HG03442 (cell line): ENCODE measurements around the gene SMIM36.
"Not testable (repeated sequence)": the region's sequence is repeated elsewhere in the genome, so short reads cannot be mapped to it uniquely, and the experiment has no call there.

Source experiments
- ATAC-seq: cut with Tn5 transposase; IDR thresholded peaks from one replicate; pipeline ENCODE4 v1.9.1; 2021; ENCODE audit warnings: mild to moderate bottlenecking, moderate library complexity; ENCODE audit not compliant: unreplicated experiment

The SMIM36 gene

GRCh38 chr17:55507669-55508068 lies 3.6 kb downstream of the SMIM36 start:
- ATAC-seq, result not testable (repeated sequence)

DNA sequence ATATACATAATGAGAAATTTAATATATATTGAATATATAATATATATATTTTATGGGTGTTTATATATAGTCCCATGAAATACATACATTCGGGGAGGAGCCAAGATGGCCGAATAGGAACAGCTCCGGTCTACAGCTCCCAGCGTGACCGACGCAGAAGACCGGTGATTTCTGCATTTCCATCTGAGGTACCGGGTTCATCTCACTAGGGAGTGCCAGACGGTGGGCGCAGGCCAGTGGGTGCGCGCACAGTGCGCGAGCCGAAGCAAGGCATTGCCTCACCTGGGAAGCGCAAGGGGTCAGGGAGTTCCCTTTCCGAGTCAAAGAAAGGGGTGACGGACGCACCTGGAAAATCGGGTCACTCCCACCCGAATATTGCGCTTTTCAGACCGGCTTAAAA lies 9.6 kb downstream of the SMIM36 start:
- ATAC-seq, result not testable (repeated sequence)

- ATAC-seq, result no peak
Observed at GRCh38 chr17:55500103-55500502, 11.1 kb downstream of the SMIM36 start.

- no peak for ATAC-seq
Observed at GRCh38 chr17:55496094-55496881, 15.0 kb downstream of the SMIM36 start.

GRCh38 chr17:55495239-55495638 lies 16.0 kb downstream of the SMIM36 start:
- no peak for ATAC-seq

- no peak for ATAC-seq
Observed at GRCh38 chr17:55492781-55493341, 18.4 kb downstream of the SMIM36 start.

DNA sequence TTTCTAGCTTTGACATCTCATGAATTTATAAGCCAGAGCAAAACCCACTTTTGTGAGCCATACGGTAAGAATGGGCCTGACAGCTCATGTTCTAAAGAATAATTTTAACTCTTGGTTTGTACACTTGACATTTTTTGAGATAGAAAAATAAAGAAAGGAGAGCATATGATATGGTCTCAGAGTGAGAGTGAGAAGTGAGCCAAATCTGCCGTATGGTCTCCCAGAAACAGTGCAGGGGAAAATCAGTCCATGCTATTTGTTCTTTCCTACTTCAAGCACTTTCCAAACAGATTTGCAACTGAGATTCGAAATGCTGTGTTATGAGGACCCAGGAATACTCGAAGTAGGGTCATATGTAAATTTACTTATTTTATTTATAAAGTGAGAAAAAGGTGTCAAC lies 20.9 kb downstream of the SMIM36 start:
- ATAC-seq, result no peak

- no peak for ATAC-seq
Observed at GRCh38 chr17:55487695-55488432, 23.4 kb downstream of the SMIM36 start.

DNA sequence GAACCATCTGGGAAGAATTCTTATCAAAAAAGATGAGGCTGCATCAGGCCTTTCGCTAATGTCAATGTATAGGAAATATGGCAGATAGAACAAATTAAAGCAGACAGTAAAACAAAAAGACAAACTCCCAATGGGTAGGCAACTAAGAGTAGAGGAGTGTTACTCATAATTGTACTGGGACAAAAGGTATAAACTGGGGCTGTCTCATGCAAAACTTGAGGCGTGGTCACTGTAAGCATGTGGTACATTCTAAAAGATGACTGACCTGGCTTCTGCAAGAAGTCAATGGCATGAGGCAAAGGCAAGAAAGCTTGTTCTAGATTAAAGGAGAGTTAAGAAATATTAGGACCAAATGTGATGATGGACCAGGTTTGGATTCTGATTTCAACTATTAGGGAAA lies 26.7 kb downstream of the SMIM36 start:
- no peak for ATAC-seq

- no peak for ATAC-seq
Observed at GRCh38 chr17:55482591-55483389, 28.5 kb downstream of the SMIM36 start.

DNA sequence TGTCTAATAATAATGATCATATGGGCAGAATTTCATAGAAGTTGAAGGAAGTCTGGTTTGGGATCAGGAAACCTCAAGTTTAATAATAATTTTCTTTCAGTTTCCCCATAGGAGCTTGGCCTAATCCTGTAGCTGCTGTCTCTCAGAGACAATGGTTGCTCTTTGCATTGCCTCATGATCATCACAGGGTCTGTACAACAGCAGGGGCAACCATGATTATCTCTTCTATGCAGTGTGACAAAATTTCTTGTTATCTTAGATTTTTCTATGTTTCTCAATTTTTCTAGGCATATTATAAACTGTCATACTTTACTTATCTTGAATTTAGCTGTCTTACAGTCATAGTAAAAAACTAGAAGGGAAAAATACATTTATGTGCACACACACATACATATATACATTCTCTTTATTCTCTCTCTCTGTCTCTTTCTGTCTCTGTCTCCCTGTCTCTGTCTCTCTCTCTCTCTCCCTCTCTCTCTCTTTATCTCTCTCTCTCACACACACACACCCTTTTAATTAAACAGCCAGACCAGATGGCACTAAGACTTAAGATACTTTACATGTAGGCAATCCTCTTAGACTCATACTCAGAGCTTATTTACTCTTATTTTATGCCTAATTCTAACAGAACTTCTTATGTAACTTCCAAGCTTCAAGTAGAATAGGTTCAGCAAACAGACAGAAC lies 30.5 kb downstream of the SMIM36 start:
- no peak for ATAC-seq

DNA sequence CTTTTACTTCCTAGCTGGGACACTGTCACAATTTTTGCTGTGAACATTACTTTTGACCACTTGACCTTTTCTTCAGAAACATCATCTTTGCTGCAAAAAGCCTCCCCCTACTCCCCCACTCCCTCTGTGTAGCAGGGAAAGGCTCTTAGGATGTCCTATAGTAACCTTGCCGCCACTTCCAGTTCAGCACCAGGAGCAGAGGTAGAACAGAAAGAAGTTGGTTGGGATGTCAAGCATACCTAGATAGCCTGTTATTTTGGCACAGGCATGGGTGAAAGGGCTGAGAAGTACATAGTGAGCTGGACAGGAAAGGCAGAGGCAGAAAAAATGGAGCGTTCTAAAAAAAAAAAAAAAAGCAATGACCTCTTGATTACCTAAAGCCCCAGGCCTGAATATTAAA lies 31.3 kb downstream of the SMIM36 start:
- ATAC-seq, result no peak

- no peak for ATAC-seq
Observed at GRCh38 chr17:55478971-55479370, 32.3 kb downstream of the SMIM36 start.

GRCh38 chr17:55466671-55467070 lies 44.6 kb downstream of the SMIM36 start:
- ATAC-seq, result no peak

DNA sequence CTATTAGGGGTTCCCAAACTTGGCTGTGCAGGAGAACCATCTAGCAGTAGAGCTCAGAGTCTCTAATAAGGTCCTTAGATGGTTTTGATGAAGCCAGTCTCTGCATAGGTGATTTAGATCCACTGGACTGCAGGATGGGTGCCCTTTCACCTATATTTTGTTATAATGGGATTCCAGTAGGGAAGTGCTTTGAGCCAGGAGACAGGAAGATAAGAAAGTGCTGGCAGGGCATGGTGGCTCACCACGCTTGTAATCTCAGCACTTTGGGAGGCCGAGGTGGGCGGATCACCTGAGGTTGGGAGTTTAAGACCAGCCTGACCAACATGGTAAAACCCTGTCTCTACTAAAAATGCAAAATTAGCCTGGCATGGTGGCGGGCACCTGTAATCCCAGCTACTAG lies 45.5 kb downstream of the SMIM36 start:
- ATAC-seq, result not testable (repeated sequence)

DNA sequence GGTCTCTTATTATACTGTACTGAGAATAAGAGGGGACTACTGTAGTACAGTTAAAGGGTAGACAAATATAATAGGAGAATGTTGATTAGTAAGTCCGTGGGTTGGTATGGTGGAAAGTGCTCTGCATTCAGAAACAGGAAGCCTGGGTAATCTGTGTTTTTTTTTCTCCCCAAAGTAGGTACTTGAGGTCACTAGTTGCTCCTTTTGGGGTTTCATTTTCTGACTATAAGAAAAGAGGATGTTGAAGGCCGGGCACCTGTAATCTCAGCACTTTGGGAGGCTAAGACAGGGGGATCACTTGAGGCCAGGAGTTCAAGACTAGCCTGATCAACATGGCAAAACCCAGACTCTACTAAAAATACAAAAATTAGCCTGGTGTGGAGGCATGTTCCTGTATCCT lies 47.7 kb downstream of the SMIM36 start:
- peak; percentile 65 for ATAC-seq

GRCh38 chr17:55462711-55463110 lies 48.5 kb downstream of the SMIM36 start:
- ATAC-seq, result no peak

- ATAC-seq, result no peak
Observed at GRCh38 chr17:55462234-55462633, 49.0 kb downstream of the SMIM36 start.

DNA sequence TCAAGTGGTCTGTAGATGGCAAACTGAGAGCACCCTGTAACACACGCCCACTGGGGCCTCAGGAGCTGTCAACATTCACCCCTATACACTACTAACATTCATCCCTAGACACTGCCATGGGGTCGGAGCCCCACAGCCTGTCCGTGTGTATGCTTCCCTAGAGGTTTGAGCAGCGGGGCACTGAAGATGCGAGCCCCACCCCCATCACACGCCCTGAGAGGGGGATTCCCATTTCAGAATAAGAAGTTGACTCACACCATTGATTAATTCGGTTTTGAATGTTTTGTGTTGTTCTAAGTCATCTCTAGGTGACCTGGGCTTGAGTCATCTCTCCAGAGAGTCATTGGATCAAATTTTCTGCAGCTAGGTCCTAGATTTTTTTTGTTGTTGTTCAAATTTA lies 52.3 kb downstream of the SMIM36 start:
- ATAC-seq, result peak; percentile 71

DNA sequence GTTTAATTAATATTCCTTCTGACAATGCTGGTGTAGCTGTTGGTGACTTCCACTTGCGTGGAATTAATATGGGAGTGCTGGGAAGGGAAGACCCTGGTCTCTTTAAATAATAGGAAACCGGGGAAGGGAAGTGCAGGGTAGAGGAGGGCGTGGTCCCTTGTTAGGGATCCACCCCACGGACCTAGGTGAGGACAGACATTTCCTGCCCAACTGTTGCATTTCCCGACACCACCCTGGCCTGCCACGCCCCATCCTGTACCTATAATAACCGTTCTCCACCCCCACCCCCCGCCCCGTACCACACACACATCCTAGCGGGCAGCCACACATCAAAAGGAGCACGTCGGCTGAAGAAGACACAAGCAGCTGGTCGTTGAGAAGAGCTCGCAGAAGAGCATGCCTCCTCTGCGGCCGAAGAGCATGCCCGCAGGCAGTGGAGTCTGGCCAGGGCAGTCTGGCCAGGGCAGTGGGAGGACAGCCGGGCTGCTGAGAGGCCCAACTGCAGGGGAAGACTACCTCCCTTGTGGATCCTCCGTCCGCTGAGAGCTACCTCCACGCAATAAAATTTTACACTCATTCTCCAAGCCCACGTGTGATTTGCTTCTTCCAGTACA lies 52.9 kb downstream of the SMIM36 start:
- ATAC-seq, result no peak
